ENCODE results near the gene UBE2E2.

DNA sequence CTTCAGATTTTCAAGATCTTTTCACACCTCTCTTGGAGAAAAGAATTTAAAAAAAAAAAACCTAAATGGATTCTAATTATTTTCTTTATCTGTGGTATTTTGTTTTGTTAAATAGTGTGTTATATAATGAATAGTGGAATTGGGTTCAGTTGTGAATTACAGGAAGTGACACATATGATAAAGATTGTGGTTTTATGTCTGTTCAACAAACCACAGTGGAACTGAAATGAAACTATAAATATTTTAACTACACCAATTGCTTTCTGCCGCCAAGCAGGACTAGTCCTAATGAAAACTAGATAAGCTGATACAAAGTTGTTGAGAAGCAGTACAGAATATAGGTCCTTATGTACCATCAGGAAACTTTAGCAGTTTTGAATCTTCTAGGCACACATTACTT, 121.6 kb downstream of the UBE2E2 start:
- TF ChIP-seq, protein P1, sequence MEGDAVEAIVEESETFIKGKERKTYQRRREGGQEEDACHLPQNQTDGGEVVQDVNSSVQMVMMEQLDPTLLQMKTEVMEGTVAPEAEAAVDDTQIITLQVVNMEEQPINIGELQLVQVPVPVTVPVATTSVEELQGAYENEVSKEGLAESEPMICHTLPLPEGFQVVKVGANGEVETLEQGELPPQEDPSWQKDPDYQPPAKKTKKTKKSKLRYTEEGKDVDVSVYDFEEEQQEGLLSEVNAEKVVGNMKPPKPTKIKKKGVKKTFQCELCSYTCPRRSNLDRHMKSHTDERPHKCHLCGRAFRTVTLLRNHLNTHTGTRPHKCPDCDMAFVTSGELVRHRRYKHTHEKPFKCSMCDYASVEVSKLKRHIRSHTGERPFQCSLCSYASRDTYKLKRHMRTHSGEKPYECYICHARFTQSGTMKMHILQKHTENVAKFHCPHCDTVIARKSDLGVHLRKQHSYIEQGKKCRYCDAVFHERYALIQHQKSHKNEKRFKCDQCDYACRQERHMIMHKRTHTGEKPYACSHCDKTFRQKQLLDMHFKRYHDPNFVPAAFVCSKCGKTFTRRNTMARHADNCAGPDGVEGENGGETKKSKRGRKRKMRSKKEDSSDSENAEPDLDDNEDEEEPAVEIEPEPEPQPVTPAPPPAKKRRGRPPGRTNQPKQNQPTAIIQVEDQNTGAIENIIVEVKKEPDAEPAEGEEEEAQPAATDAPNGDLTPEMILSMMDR (conservative IDR thresholded peaks at IDR 0.05; ENCODE audit: low read length), result no peak
- TF ChIP-seq EZH2phosphoT487 (IDR thresholded peaks at IDR 0.05; ENCODE audit: borderline replicate concordance), result no peak
